ENCODE data around the gene OR5B21. TPM values are rescaled to one million over a fixed set of nuclear protein-coding genes. Genes with fewer than 3 reads are reported as not detected.

The OR5B21 gene
- total RNA-seq, 1 donor from 2014 or later = 0.60 TPM

GRCh38 chr11:58498464-58498863, 9.4 kb downstream of the OR5B21 start:
- CTCF ChIA-PET = no interaction called here
- Mint-ChIP-seq H3K27me3 (no peaks in the 10 kb centered on the region), H3K9me3 (no peaks in the 10 kb centered on the region), H3K4me1 (peaks cover 5% of the 10 kb centered on the region), H3K36me3 (ENCODE audit: low read depth) (no peaks in the 10 kb centered on the region), H3K27ac (no peak overlapping the region), H3K4me3 (no peak overlapping the region)
- DNase-seq = no peak
- intact Hi-C loops (cut with micrococcal nuclease) = no loop called here
- no peak for ATAC-seq (ENCODE audit: low read depth)
- TF ChIP-seq CTCF (IDR thresholded peaks at IDR 0.05) = no peak
- POLR2A ChIA-PET = no interaction called here

GRCh38 chr11:58497951-58498350, 10.0 kb downstream of the OR5B21 start:
- no peaks in the 10 kb centered on the region for H3K27me3 Mint-ChIP-seq
- ATAC-seq (ENCODE audit: low read depth) (no peak), DNase-seq (no peak)
- ChIA-PET POLR2A (no interaction called here), CTCF (interaction anchor here (0.6 kb wide), 1 partner anchor 18 kb away, joined by 3 read pairs; no protein-coding TSS in a partner anchor)
- H3K4me3 Mint-ChIP-seq = no peak overlapping the region
- intact Hi-C loops (cut with micrococcal nuclease) = no loop called here
- H3K27ac Mint-ChIP-seq = no peak overlapping the region
- TF ChIP-seq CTCF (IDR thresholded peaks at IDR 0.05) = no peak
- H3K9me3 Mint-ChIP-seq = no peaks in the 10 kb centered on the region
- no peaks in the 10 kb centered on the region for H3K36me3 Mint-ChIP-seq (ENCODE audit: low read depth)
- H3K4me1 Mint-ChIP-seq = no peaks in the 10 kb centered on the region

GRCh38 chr11:58495906-58496305, 12.0 kb downstream of the OR5B21 start:
- POLR2A ChIA-PET = no interaction called here
- TF ChIP-seq CTCF (IDR thresholded peaks at IDR 0.05) = no peak
- CTCF ChIA-PET = no interaction called here
- intact Hi-C loops (cut with micrococcal nuclease) = no loop called here
- no peaks in the 10 kb centered on the region for H3K4me1 Mint-ChIP-seq
- no peak overlapping the region for H3K27ac Mint-ChIP-seq
- H3K9me3 Mint-ChIP-seq = no peaks in the 10 kb centered on the region
- H3K36me3 Mint-ChIP-seq (ENCODE audit: low read depth) = no peaks in the 10 kb centered on the region
- no peaks in the 10 kb centered on the region for H3K27me3 Mint-ChIP-seq
- no peak overlapping the region for H3K4me3 Mint-ChIP-seq
- no peak for ATAC-seq (ENCODE audit: low read depth)
- DNase-seq = no peak

- intact Hi-C loops (cut with micrococcal nuclease) = no loop called here
- H3K27me3 Mint-ChIP-seq = no peaks in the 10 kb centered on the region
- CTCF ChIA-PET = no interaction called here
These were observed 13.8 kb downstream of the OR5B21 start for GRCh38 chr11:58494101-58494500.

GRCh38 chr11:58493676-58494075, 14.2 kb downstream of the OR5B21 start:
- ChIA-PET POLR2A (no interaction called here), CTCF (no interaction called here)
- H3K27me3 Mint-ChIP-seq = no peaks in the 10 kb centered on the region
- no peak for DNase-seq
- TF ChIP-seq CTCF (IDR thresholded peaks at IDR 0.05) = no peak
- no peaks in the 10 kb centered on the region for H3K9me3 Mint-ChIP-seq
- no peak overlapping the region for H3K27ac Mint-ChIP-seq
- H3K36me3 Mint-ChIP-seq (ENCODE audit: low read depth) = no peaks in the 10 kb centered on the region
- no peaks in the 10 kb centered on the region for H3K4me1 Mint-ChIP-seq
- no peak for ATAC-seq (ENCODE audit: low read depth)
- no peak overlapping the region for H3K4me3 Mint-ChIP-seq
- intact Hi-C loops (cut with micrococcal nuclease) = no loop called here

More at GRCh38 chr11:58494101-58494500, 13.8 kb downstream of the OR5B21 start:
- H3K27ac Mint-ChIP-seq = no peak overlapping the region
- TF ChIP-seq CTCF (IDR thresholded peaks at IDR 0.05) = no peak
- ATAC-seq (ENCODE audit: low read depth) = no peak
- H3K36me3 Mint-ChIP-seq (ENCODE audit: low read depth) = no peaks in the 10 kb centered on the region
- no peak for DNase-seq
- no peaks in the 10 kb centered on the region for H3K4me1 Mint-ChIP-seq
- H3K9me3 Mint-ChIP-seq = no peaks in the 10 kb centered on the region
- POLR2A ChIA-PET = no interaction called here
- no peak overlapping the region for H3K4me3 Mint-ChIP-seq

Measured in activated B cell treated with CpG ODN at 0.5 μM for 24 hours (primary cell).